Measurements from ENCODE around the gene MKNK2. TPM values are rescaled to one million over a fixed set of nuclear protein-coding genes. Genes with fewer than 3 reads are reported as not detected.

The MKNK2 gene
- total RNA-seq, 1 experiment from 2014 or later, result 271 TPM

GRCh38 chr19:2011169-2011568 lies 39.9 kb downstream of the MKNK2 start:
- no peak overlapping the region for H3K4me2 ChIP-seq (ENCODE audit: low read length)
- H3K9ac ChIP-seq (ENCODE audit: low read length), result no peak overlapping the region
- TF ChIP-seq POLR2AphosphoS5 (IDR thresholded peaks at IDR 0.05; ENCODE audit: low read depth, low read length) (peak; percentile 12; the same call in 1 of the 2 replicates), CBX3 (IDR thresholded peaks at IDR 0.05; ENCODE audit: low read depth) (no peak), JUND (IDR thresholded peaks at IDR 0.05) (no peak), RAD21 (IDR thresholded peaks at IDR 0.05; ENCODE audit: low read depth) (no peak)
- CTCF ChIA-PET, result interaction anchor here (0.5 kb wide), 1 partner anchor 150 kb away, joined by 3 read pairs; no protein-coding TSS in a partner anchor
- ATAC-seq, result no peak
- H3K9me3 ChIP-seq (ENCODE audit: control insufficient read depth in 1 of 2, insufficient read depth in 1 of 2, low read depth in 1 of 2, low read length in 2 of 2), result no peaks in the 10 kb centered on the region
- H3K79me2 ChIP-seq (ENCODE audit: insufficient read depth, low read length), result peaks cover 40% of the 10 kb centered on the region
- RAD21 ChIA-PET (ENCODE audit: low non-redundant PET in 1 of 2, low total read pairs in 2 of 2, uncharacterized antibody in 2 of 2, unreplicated experiment in 2 of 2), result no interaction called here
- no peak overlapping the region for H3K4me3 ChIP-seq (replicated peaks in 1 of 2; ENCODE audit: low read depth in 1 of 2, low read length in 2 of 2)
- H3K27ac ChIP-seq (ENCODE audit: low read depth, low read length), result no peak overlapping the region
- POLR2A ChIA-PET, result no interaction called here
- H4K20me1 ChIP-seq (ENCODE audit: insufficient read depth), result no peaks in the 10 kb centered on the region
- DNase-seq (ENCODE audit: low read depth, low spot score), result no peak
- H3K9me2 ChIP-seq (ENCODE audit: insufficient read depth), result no peaks in the 10 kb centered on the region
- intact Hi-C loops (cut with micrococcal nuclease), result no loop called here
- no peaks in the 10 kb centered on the region; a peak in 1 of 4 replicates for H3K36me3 ChIP-seq (ENCODE audit: control insufficient read depth in 1 of 2, insufficient read depth in 2 of 2, low read length in 2 of 2)
- no peak overlapping the region for H2AFZ ChIP-seq (ENCODE audit: low read depth, low read length, poor library complexity, severe bottlenecking)
- H3K4me1 ChIP-seq (ENCODE audit: control insufficient read depth in 1 of 2, insufficient read depth in 2 of 2, low read length in 2 of 2), result peaks cover 2 to 13% of the 10 kb centered on the region in 2 experiments; a peak in 3 of 4 replicates
- no peaks in the 10 kb centered on the region for H3K27me3 ChIP-seq (ENCODE audit: insufficient read depth, low read length)
- BruUV-seq (replicated peaks), result no TSS peak

- Histone ChIP-seq H3K27me3 (ENCODE audit: insufficient read depth, low read length) (no peaks in the 10 kb centered on the region), H3K27ac (ENCODE audit: low read depth, low read length) (no peak overlapping the region), H3K36me3 (ENCODE audit: control insufficient read depth in 1 of 2, insufficient read depth in 2 of 2, low read length in 2 of 2) (no peaks in the 10 kb centered on the region; a peak in 1 of 4 replicates), H3K79me2 (ENCODE audit: insufficient read depth, low read length) (peaks cover 43% of the 10 kb centered on the region), H2AFZ (ENCODE audit: low read depth, low read length, poor library complexity, severe bottlenecking) (no peak overlapping the region), H3K9ac (ENCODE audit: low read length) (no peak overlapping the region), H3K9me3 (ENCODE audit: control insufficient read depth in 1 of 2, insufficient read depth in 1 of 2, low read depth in 1 of 2, low read length in 2 of 2) (no peaks in the 10 kb centered on the region), H3K4me1 (ENCODE audit: control insufficient read depth in 1 of 2, insufficient read depth in 2 of 2, low read length in 2 of 2) (peaks cover 0 to 10% of the 10 kb centered on the region in 2 experiments; a peak in 1 of 4 replicates), H3K4me3 (replicated peaks in 1 of 2; ENCODE audit: low read depth in 1 of 2, low read length in 2 of 2) (no peak overlapping the region), H3K9me2 (ENCODE audit: insufficient read depth) (no peaks in the 10 kb centered on the region), H4K20me1 (ENCODE audit: insufficient read depth) (no peaks in the 10 kb centered on the region), H3K4me2 (ENCODE audit: low read length) (no peak overlapping the region)
- BruUV-seq (replicated peaks), result no TSS peak
- DNase-seq (ENCODE audit: low read depth, low spot score), result no peak
- ChIA-PET CTCF (no interaction called here), POLR2A (no interaction called here), RAD21 (ENCODE audit: low non-redundant PET in 1 of 2, low total read pairs in 2 of 2, uncharacterized antibody in 2 of 2, unreplicated experiment in 2 of 2) (no interaction called here)
- TF ChIP-seq SRF (IDR thresholded peaks at IDR 0.05; ENCODE audit: low read depth), result no peak
- no peak for TF ChIP-seq SP1 (IDR thresholded peaks at IDR 0.05; ENCODE audit: low read depth)
- TF ChIP-seq, protein P1, sequence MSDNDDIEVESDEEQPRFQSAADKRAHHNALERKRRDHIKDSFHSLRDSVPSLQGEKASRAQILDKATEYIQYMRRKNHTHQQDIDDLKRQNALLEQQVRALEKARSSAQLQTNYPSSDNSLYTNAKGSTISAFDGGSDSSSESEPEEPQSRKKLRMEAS (IDR thresholded peaks at IDR 0.05), result no peak
- no peak for TF ChIP-seq ZBTB33 (IDR thresholded peaks at IDR 0.05; ENCODE audit: extremely low read depth, insufficient replicate concordance, low read length)
- TF ChIP-seq YY1 (IDR thresholded peaks at IDR 0.05; ENCODE audit: extremely low read depth, insufficient replicate concordance, low read depth, low read length), result no peak
- TF ChIP-seq EZH2 (IDR thresholded peaks at IDR 0.05), result no peak
- no peak for TF ChIP-seq POLR2A (IDR thresholded peaks at IDR 0.05; ENCODE audit: borderline replicate concordance, extremely low read depth, insufficient read depth, insufficient read length)
- no peak for TF ChIP-seq POLR2AphosphoS5 (IDR thresholded peaks at IDR 0.05; ENCODE audit: low read depth, low read length)
- no peak for TF ChIP-seq FOSL1 (IDR thresholded peaks at IDR 0.05; ENCODE audit: low read depth)
- no peak for TF ChIP-seq ELF1 (IDR thresholded peaks at IDR 0.05; ENCODE audit: borderline replicate concordance, low read depth)
- TF ChIP-seq, protein P2, sequence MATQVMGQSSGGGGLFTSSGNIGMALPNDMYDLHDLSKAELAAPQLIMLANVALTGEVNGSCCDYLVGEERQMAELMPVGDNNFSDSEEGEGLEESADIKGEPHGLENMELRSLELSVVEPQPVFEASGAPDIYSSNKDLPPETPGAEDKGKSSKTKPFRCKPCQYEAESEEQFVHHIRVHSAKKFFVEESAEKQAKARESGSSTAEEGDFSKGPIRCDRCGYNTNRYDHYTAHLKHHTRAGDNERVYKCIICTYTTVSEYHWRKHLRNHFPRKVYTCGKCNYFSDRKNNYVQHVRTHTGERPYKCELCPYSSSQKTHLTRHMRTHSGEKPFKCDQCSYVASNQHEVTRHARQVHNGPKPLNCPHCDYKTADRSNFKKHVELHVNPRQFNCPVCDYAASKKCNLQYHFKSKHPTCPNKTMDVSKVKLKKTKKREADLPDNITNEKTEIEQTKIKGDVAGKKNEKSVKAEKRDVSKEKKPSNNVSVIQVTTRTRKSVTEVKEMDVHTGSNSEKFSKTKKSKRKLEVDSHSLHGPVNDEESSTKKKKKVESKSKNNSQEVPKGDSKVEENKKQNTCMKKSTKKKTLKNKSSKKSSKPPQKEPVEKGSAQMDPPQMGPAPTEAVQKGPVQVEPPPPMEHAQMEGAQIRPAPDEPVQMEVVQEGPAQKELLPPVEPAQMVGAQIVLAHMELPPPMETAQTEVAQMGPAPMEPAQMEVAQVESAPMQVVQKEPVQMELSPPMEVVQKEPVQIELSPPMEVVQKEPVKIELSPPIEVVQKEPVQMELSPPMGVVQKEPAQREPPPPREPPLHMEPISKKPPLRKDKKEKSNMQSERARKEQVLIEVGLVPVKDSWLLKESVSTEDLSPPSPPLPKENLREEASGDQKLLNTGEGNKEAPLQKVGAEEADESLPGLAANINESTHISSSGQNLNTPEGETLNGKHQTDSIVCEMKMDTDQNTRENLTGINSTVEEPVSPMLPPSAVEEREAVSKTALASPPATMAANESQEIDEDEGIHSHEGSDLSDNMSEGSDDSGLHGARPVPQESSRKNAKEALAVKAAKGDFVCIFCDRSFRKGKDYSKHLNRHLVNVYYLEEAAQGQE (IDR thresholded peaks at IDR 0.05; ENCODE audit: low read depth), result no peak
- no peak for TF ChIP-seq TCF7L2 (IDR thresholded peaks at IDR 0.05; ENCODE audit: borderline replicate concordance, extremely low read depth, insufficient read depth, insufficient read length)
- no peak for TF ChIP-seq CBX3 (IDR thresholded peaks at IDR 0.05; ENCODE audit: low read depth)
- intact Hi-C loops (cut with micrococcal nuclease), result no loop called here
- ATAC-seq, result no peak
Observed at GRCh38 chr19:2010135-2010668, 40.8 kb downstream of the MKNK2 start.
